ENCODE data around the gene WNT2. TPM values are rescaled to one million over a fixed set of nuclear protein-coding genes. Genes with fewer than 3 reads are reported as not detected.

WNT2 gene
- total RNA-seq, 2 experiments from 2014 or later, result not detected

GRCh38 chr7:117238472-117238871 lies 84.4 kb downstream of the WNT2 start:
- POLR2A ChIA-PET, result no interaction called here
- H3K27ac Mint-ChIP-seq, result no peak overlapping the region
- no peak overlapping the region for H3K4me3 Mint-ChIP-seq
- peaks cover 5% of the 10 kb centered on the region for H3K9me3 Mint-ChIP-seq
- peaks cover 5% of the 10 kb centered on the region for H3K27me3 Mint-ChIP-seq
- DNase-seq (no peak), ATAC-seq (ENCODE audit: low read depth) (no peak)
- H3K4me1 Mint-ChIP-seq, result no peaks in the 10 kb centered on the region
- H3K36me3 Mint-ChIP-seq, result no peaks in the 10 kb centered on the region

GRCh38 chr7:117237646-117238045 lies 85.2 kb downstream of the WNT2 start:
- no peak overlapping the region for H3K27ac Mint-ChIP-seq
- no peaks in the 10 kb centered on the region for H3K36me3 Mint-ChIP-seq
- H3K4me3 Mint-ChIP-seq, result no peak overlapping the region
- peaks cover 5% of the 10 kb centered on the region for H3K9me3 Mint-ChIP-seq
- ATAC-seq (ENCODE audit: low read depth) (no peak), DNase-seq (no peak)
- POLR2A ChIA-PET, result no interaction called here
- H3K4me1 Mint-ChIP-seq, result no peaks in the 10 kb centered on the region
- H3K27me3 Mint-ChIP-seq, result peaks cover 5% of the 10 kb centered on the region

GRCh38 chr7:117231047-117231359 lies 91.9 kb downstream of the WNT2 start:
- Mint-ChIP-seq H3K4me1 (no peaks in the 10 kb centered on the region), H3K36me3 (no peaks in the 10 kb centered on the region), H3K27ac (no peak overlapping the region), H3K4me3 (no peak overlapping the region), H3K27me3 (peaks cover 5% of the 10 kb centered on the region), H3K9me3 (peaks cover 9% of the 10 kb centered on the region)
- no peak for ATAC-seq (ENCODE audit: low read depth)
- DNase-seq, result no peak
- POLR2A ChIA-PET, result no interaction called here

- H3K4me3 Mint-ChIP-seq, result no peak overlapping the region
- H3K4me1 Mint-ChIP-seq, result no peaks in the 10 kb centered on the region
- peaks cover 3% of the 10 kb centered on the region for H3K27me3 Mint-ChIP-seq
- H3K36me3 Mint-ChIP-seq, result no peaks in the 10 kb centered on the region
- POLR2A ChIA-PET, result no interaction called here
- DNase-seq (no peak), ATAC-seq (ENCODE audit: low read depth) (no peak)
- no peak overlapping the region for H3K27ac Mint-ChIP-seq
- peaks cover 9% of the 10 kb centered on the region for H3K9me3 Mint-ChIP-seq
Observed at GRCh38 chr7:117230276-117231046, 92.4 kb downstream of the WNT2 start.

GRCh38 chr7:117229350-117229749 lies 93.5 kb downstream of the WNT2 start:
- ATAC-seq (ENCODE audit: low read depth) (no peak), DNase-seq (no peak)
- H3K9me3 Mint-ChIP-seq, result peaks cover 6% of the 10 kb centered on the region
- H3K27me3 Mint-ChIP-seq, result peaks cover 3% of the 10 kb centered on the region
- H3K27ac Mint-ChIP-seq, result no peak overlapping the region
- POLR2A ChIA-PET, result no interaction called here
- H3K4me3 Mint-ChIP-seq, result no peak overlapping the region
- no peaks in the 10 kb centered on the region for H3K36me3 Mint-ChIP-seq
- no peaks in the 10 kb centered on the region for H3K4me1 Mint-ChIP-seq

GRCh38 chr7:117227091-117227490 lies 95.8 kb downstream of the WNT2 start:
- POLR2A ChIA-PET, result no interaction called here
- H3K4me3 Mint-ChIP-seq, result no peak overlapping the region
- H3K9me3 Mint-ChIP-seq, result peaks cover 3% of the 10 kb centered on the region
- no peak overlapping the region for H3K27ac Mint-ChIP-seq
- H3K27me3 Mint-ChIP-seq, result no peaks in the 10 kb centered on the region
- H3K4me1 Mint-ChIP-seq, result no peaks in the 10 kb centered on the region
- H3K36me3 Mint-ChIP-seq, result no peaks in the 10 kb centered on the region
- ATAC-seq (ENCODE audit: low read depth), result no peak
- DNase-seq, result no peak

- DNase-seq (no peak), ATAC-seq (ENCODE audit: low read depth) (no peak)
- no peak overlapping the region for H3K4me3 Mint-ChIP-seq
- H3K9me3 Mint-ChIP-seq, result no peaks in the 10 kb centered on the region
- H3K36me3 Mint-ChIP-seq, result no peaks in the 10 kb centered on the region
- no peaks in the 10 kb centered on the region for H3K4me1 Mint-ChIP-seq
- H3K27me3 Mint-ChIP-seq, result no peaks in the 10 kb centered on the region
- POLR2A ChIA-PET, result no interaction called here
- no peak overlapping the region for H3K27ac Mint-ChIP-seq
Observed at GRCh38 chr7:117225536-117225935, 97.3 kb downstream of the WNT2 start.

Other genes with a start within 250 kb of the WNT2 start
- not detected for gene ASZ1, start 104.4 kb upstream of the WNT2 start, total RNA-seq
- gene CFTR, start 157.0 kb upstream of the WNT2 start, total RNA-seq, result not detected

Measured in activated naive CD8-positive, alpha-beta T cell treated with anti-CD3 and anti-CD28 coated beads, Interleukin-2, amount 10 ng/mL, durations not matched to agents 7 days and 5 days (primary cell).